ENCODE results near the gene WDR44. TPM values are rescaled to one million over a fixed set of nuclear protein-coding genes. Genes with fewer than 3 reads are reported as not detected.

Gene WDR44
- total and polyA plus RNA-seq, 10 of the 15 experiments (the other 5 are each of a cell fraction or from before 2014, with no cell fraction given), result 3.4 to 14.0 (median 11.6) TPM

GRCh38 chrX:118347131-118347530 is 1.2 kb downstream of the WDR44 start:
- Histone ChIP-seq H3K36me3 (ENCODE audit: control insufficient read depth in 2 of 2, insufficient read depth in 2 of 2, low read length in 1 of 2) (no peaks in the 10 kb centered on the region), H3K9me3 (replicated peaks; ENCODE audit: control insufficient read depth, insufficient read depth, low read length) (no peaks in the 10 kb centered on the region), H3K27ac (ENCODE audit: control insufficient read depth, insufficient read depth) (peak overlapping the region; percentile 75), H3K9ac (ENCODE audit: control insufficient read depth, insufficient read depth, low read length) (peak overlapping the region; percentile 82), H3K4me2 (ENCODE audit: control insufficient read depth, insufficient read depth) (peak overlapping the region; percentile 40), H3K4me3 (peak overlapping the region; percentile 73), H2AFZ (ENCODE audit: control insufficient read depth, low read depth, low read length) (no peak overlapping the region), H3K27me3 (replicated peaks in 1 of 2; ENCODE audit: control insufficient read depth in 2 of 2, insufficient read depth in 2 of 2, low read length in 1 of 2) (no peaks in the 10 kb centered on the region), H4K20me1 (ENCODE audit: control insufficient read depth, insufficient read depth) (no peaks in the 10 kb centered on the region), H3K4me1 (ENCODE audit: control insufficient read depth, insufficient read depth, low read length) (peaks cover 5% of the 10 kb centered on the region; the same call in 1 of the 2 replicates), H3K79me2 (ENCODE audit: control insufficient read depth, insufficient read depth, low read length) (peaks cover 45% of the 10 kb centered on the region)
- peak; percentile 18 for ATAC-seq
- in situ Hi-C loops (cut with MboI) (no loop called here), intact Hi-C loops (cut with micrococcal nuclease; ENCODE audit: unreplicated experiment) (loop anchor here (5.0 kb wide), 2 partner anchors 75 to 190 kb away; no protein-coding TSS in a partner anchor)
- ChIA-PET RAD21 (ENCODE audit: unreplicated experiment) (no interaction called here), POLR2A (no interaction called here), CTCF (no interaction called here), SMC1A (ENCODE audit: uncharacterized antibody, unreplicated experiment) (interaction anchor here (1.4 to 1.8 kb wide), 3 partner anchors 12 to 145 kb away, joined by 3 to 6 read pairs (median 3); no protein-coding TSS in a partner anchor)
- no peak for DNase-seq (ENCODE audit: low read depth, low spot score)
- TF ChIP-seq RUNX3 (IDR thresholded peaks at IDR 0.05; ENCODE audit: low read length) (peak; percentile 30; the same call in 1 of the 2 replicates), ZNF207 (IDR thresholded peaks at IDR 0.05; ENCODE audit: borderline replicate concordance) (no peak), PML (IDR thresholded peaks at IDR 0.05; ENCODE audit: low read length) (0 out of 2 replicates have a peak, but pooled peaks have one; percentile 29), JUNB (IDR thresholded peaks at IDR 0.05) (peak; percentile 35), NFYA (IDR thresholded peaks at IDR 0.05; ENCODE audit: borderline replicate concordance, low read depth, low read length) (no peak), ETV6 (conservative IDR thresholded peaks at IDR 0.05 in 1 of 2, IDR thresholded peaks at IDR 0.05 in 1 of 2; ENCODE audit: borderline replicate concordance in 1 of 2, low read depth in 1 of 2) (0 out of 4 replicates have a peak, but pooled peaks of 1 of the 2 experiments have one; percentile 20)
- TSS peak; percentile 56 for BruUV-seq (replicated peaks)
- FAIRE-seq, result no peak
- WGBS (ENCODE audit: insufficient coverage, insufficient replicate concordance, low lambda C conversion rate, missing lambda C conversion rate), result 27% methylated on average over 11 of the region's 11 CpGs

DNA sequence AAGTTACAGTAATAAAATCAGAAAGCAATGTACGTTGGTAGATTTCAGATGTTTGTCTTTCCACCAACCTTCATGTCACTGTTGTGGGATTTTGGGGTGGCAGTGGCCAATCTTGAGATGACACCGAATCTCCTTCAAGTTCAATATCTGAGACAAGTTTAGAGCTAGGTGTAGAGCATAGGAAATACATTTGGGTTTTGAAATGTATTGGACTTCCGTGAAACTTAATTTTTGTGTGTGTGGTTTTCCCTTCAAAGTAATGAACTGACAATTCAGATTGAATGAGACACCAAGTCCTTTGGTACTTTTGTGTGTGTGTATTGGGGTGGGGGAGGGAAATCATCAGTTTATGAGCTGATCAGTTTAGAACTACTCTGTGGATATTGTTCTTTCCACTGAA is 1.8 kb downstream of the WDR44 start:
- intact Hi-C loops (cut with micrococcal nuclease; ENCODE audit: unreplicated experiment) (loop anchor here (5.0 kb wide), 2 partner anchors 75 to 190 kb away; no protein-coding TSS in a partner anchor), in situ Hi-C loops (cut with MboI) (no loop called here)
- no peak for ATAC-seq
- peaks cover 48% of the 10 kb centered on the region for H3K79me2 ChIP-seq (ENCODE audit: control insufficient read depth, insufficient read depth, low read length)
- H4K20me1 ChIP-seq (ENCODE audit: control insufficient read depth, insufficient read depth), result no peaks in the 10 kb centered on the region
- peak overlapping the region; percentile 75 for H3K27ac ChIP-seq (ENCODE audit: control insufficient read depth, insufficient read depth)
- DNase-seq (ENCODE audit: low read depth, low spot score), result no peak
- no peak for TF ChIP-seq STAT1 (conservative IDR thresholded peaks at IDR 0.05)
- no peak for TF ChIP-seq HDGF (IDR thresholded peaks at IDR 0.05)
- no peak for TF ChIP-seq CBX3 (IDR thresholded peaks at IDR 0.05; ENCODE audit: borderline replicate concordance, low read depth)
- no peak for TF ChIP-seq HDAC6 (IDR thresholded peaks at IDR 0.05; ENCODE audit: unreplicated experiment)
- no peak for TF ChIP-seq GABPA (IDR thresholded peaks at IDR 0.05; ENCODE audit: low read depth)
- TF ChIP-seq PKNOX1 (IDR thresholded peaks at IDR 0.05), result no peak
- no peak for TF ChIP-seq SUPT20H (IDR thresholded peaks at IDR 0.05; ENCODE audit: borderline replicate concordance, control insufficient read depth, low read depth, low read length)
- TF ChIP-seq NFIC (IDR thresholded peaks at IDR 0.05; ENCODE audit: low read depth, low read length), result no peak
- no peak for TF ChIP-seq KLF5 (IDR thresholded peaks at IDR 0.05; ENCODE audit: partially characterized antibody)
- TF ChIP-seq HDAC2 (IDR thresholded peaks at IDR 0.05), result no peak
- TF ChIP-seq CBX5 (IDR thresholded peaks at IDR 0.05; ENCODE audit: low read depth), result no peak
- no peak for TF ChIP-seq RFX5 (IDR thresholded peaks at IDR 0.05; ENCODE audit: low read depth, low read length)
- TF ChIP-seq STAT3 (IDR thresholded peaks at IDR 0.05; ENCODE audit: low read depth, low read length), result no peak
- no peak overlapping the region for H2AFZ ChIP-seq (ENCODE audit: control insufficient read depth, low read depth, low read length)
- CTCF ChIA-PET, result interaction anchor here (0.8 to 1.0 kb wide), 3 partner anchors 10 to 44 kb away, joined by 3 to 4 read pairs (median 3); no protein-coding TSS in a partner anchor
- no TSS peak for BruUV-seq (replicated peaks)
- no peaks in the 10 kb centered on the region for H3K27me3 ChIP-seq (replicated peaks in 1 of 2; ENCODE audit: control insufficient read depth in 2 of 2, insufficient read depth in 2 of 2, low read length in 1 of 2)
- H3K4me3 ChIP-seq, result peak overlapping the region; percentile 73
- FAIRE-seq, result no peak
- H3K9me3 ChIP-seq (replicated peaks; ENCODE audit: control insufficient read depth, insufficient read depth, low read length), result no peaks in the 10 kb centered on the region
- SMC1A ChIA-PET (ENCODE audit: uncharacterized antibody, unreplicated experiment), result interaction anchor here (0.5 to 1.8 kb wide), 5 partner anchors 9 to 187 kb away, joined by 3 to 8 read pairs (median 3); no protein-coding TSS in a partner anchor
- peak overlapping the region; percentile 40 for H3K4me2 ChIP-seq (ENCODE audit: control insufficient read depth, insufficient read depth)
- H3K4me1 ChIP-seq (ENCODE audit: control insufficient read depth, insufficient read depth, low read length), result peaks cover 5% of the 10 kb centered on the region; the same call in 1 of the 2 replicates
- RAD21 ChIA-PET (ENCODE audit: unreplicated experiment), result interaction anchor here (0.8 to 0.9 kb wide), 2 partner anchors 21 to 71 kb away, joined by 3 to 4 read pairs; no protein-coding TSS in a partner anchor
- POLR2A ChIA-PET, result interaction anchor here (1.6 kb wide), 1 partner anchor 14 kb away, joined by 6 read pairs; no protein-coding TSS in a partner anchor
- H3K9ac ChIP-seq (ENCODE audit: control insufficient read depth, insufficient read depth, low read length), result peak overlapping the region; percentile 82; the same call in 1 of the 2 replicates
- WGBS (ENCODE audit: insufficient coverage, insufficient replicate concordance, low lambda C conversion rate, missing lambda C conversion rate), result 28% methylated on average over 3 of the region's 3 CpGs
- H3K36me3 ChIP-seq (ENCODE audit: control insufficient read depth in 2 of 2, insufficient read depth in 2 of 2, low read length in 1 of 2), result no peaks in the 10 kb centered on the region

All from GM12878 (cell line).